SHP77 treated with DMSO at 0.1 percent for 48 hours (cell line): ENCODE measurements around the gene CAMK2N1.

Experiments
- DNase-seq: peaks from one replicate; lab custom pipeline; 2025; lab: John Stamatoyannopoulos, UW

The CAMK2N1 gene

GRCh38 chr1:20478057-20478635, 7.9 kb downstream of the CAMK2N1 start:
- no peak for DNase-seq

GRCh38 chr1:20477348-20478056, 8.5 kb downstream of the CAMK2N1 start:
- no peak for DNase-seq

GRCh38 chr1:20476265-20477038, 9.6 kb downstream of the CAMK2N1 start:
- DNase-seq = no peak

- DNase-seq = no peak
Measured at GRCh38 chr1:20474996-20475395, 11.0 kb downstream of the CAMK2N1 start.

GRCh38 chr1:20474333-20474975, 11.6 kb downstream of the CAMK2N1 start:
- no peak for DNase-seq

- no peak for DNase-seq
Measured at GRCh38 chr1:20473894-20474293, 12.1 kb downstream of the CAMK2N1 start.

- DNase-seq = no peak
Measured at GRCh38 chr1:20472860-20473711, 12.9 kb downstream of the CAMK2N1 start.

GRCh38 chr1:20472121-20472520, 13.9 kb downstream of the CAMK2N1 start:
- no peak for DNase-seq

- peak; percentile 22 for DNase-seq
Measured at GRCh38 chr1:20470194-20470593, 15.8 kb downstream of the CAMK2N1 start.

- no peak for DNase-seq
Measured at GRCh38 chr1:20469406-20470076, 16.5 kb downstream of the CAMK2N1 start.

GRCh38 chr1:20466273-20466672, 19.7 kb downstream of the CAMK2N1 start:
- DNase-seq = no peak

GRCh38 chr1:20465187-20465586, 20.8 kb downstream of the CAMK2N1 start:
- DNase-seq = no peak

GRCh38 chr1:20463502-20463901, 22.5 kb downstream of the CAMK2N1 start:
- DNase-seq = no peak

GRCh38 chr1:20462397-20462796, 23.6 kb downstream of the CAMK2N1 start:
- no peak for DNase-seq

- DNase-seq = no peak
Measured at GRCh38 chr1:20458717-20459116, 27.3 kb downstream of the CAMK2N1 start.

- DNase-seq = no peak
Measured at GRCh38 chr1:20454004-20454403, 32.0 kb downstream of the CAMK2N1 start.

- DNase-seq = no peak
Measured at GRCh38 chr1:20449735-20450311, 36.2 kb downstream of the CAMK2N1 start.

- no peak for DNase-seq
Measured at GRCh38 chr1:20448671-20449071, 37.3 kb downstream of the CAMK2N1 start.

GRCh38 chr1:20447794-20448193, 38.2 kb downstream of the CAMK2N1 start:
- DNase-seq = no peak

- no peak for DNase-seq
Measured at GRCh38 chr1:20446796-20447195, 39.2 kb downstream of the CAMK2N1 start.

GRCh38 chr1:20445956-20446355, 40.1 kb downstream of the CAMK2N1 start:
- no peak for DNase-seq
